AG04449 (cell line): ENCODE data around the gene VILL.

Experiments
- CTCF ChIA-PET: fragments of 350-600 bp; formaldehyde crosslinking; extraction: SDS; loops from one replicate; lab custom pipeline; 2021; ENCODE audit warnings: antibody characterized with exemption; lab: Yijun Ruan, JAX
- POLR2A ChIA-PET: fragments of 400-600, 350-600 bp; formaldehyde crosslinking; extraction: SDS; loops from one replicate; lab custom pipeline; 2020; ENCODE audit warnings: antibody characterized with exemption, inconsistent platforms; lab: Yijun Ruan, JAX
- DNase-seq: peaks from one replicate; pipeline ENCODE4 v3.0.0-alpha.2; 2010; ENCODE audit warnings: low read depth, low spot score
- H3K4me3 ChIP-seq: 2 replicates; pipeline ENCODE4 v1.5.1; 2011; ENCODE audit warnings: low read depth, mild to moderate bottlenecking, control low read depth, low read length
- CTCF ChIP-seq: IDR thresholded peaks from one replicate; pipeline ENCODE4 v1.5.1; 2011; ENCODE audit warnings: mild to moderate bottlenecking, moderate library complexity, low read length, control low read depth, inconsistent platforms; ENCODE audit not compliant: insufficient read depth; ENCODE audit errors: missing control alignments

The VILL gene

GRCh38 chr3:38038447-38038911 is 47.9 kb downstream of the VILL start:
- no peak for DNase-seq
- CTCF ChIA-PET: no interaction called here
- no peak overlapping the region for H3K4me3 ChIP-seq
- TF ChIP-seq CTCF: no peak
- POLR2A ChIA-PET: no interaction called here

GRCh38 chr3:38039101-38039898 is 48.7 kb downstream of the VILL start, which contains the start of gene DLEC1:
DLEC1 (plus strand) TSS chr3:38039208; CDS start chr3:38039226, 18 bp downstream.
- no peak for TF ChIP-seq CTCF
- ChIA-PET CTCF (interaction anchor here (1.0 to 1.2 kb wide), 2 partner anchors 10 to 65 kb away, joined by 3 read pairs; partner anchors contain the start of gene PLCD1), POLR2A (interaction anchor here (1.6 kb wide), 1 partner anchor 10 kb away, joined by 5 read pairs; the partner anchor contains the start of gene PLCD1)
- no peak for DNase-seq
- peak within 1 kb of the TSS; percentile 55 for H3K4me3 ChIP-seq

GRCh38 chr3:38039899-38040261 is 49.3 kb downstream of the VILL start:
- DNase-seq: no peak
- CTCF ChIA-PET: interaction anchor here (1.0 to 1.5 kb wide), 3 partner anchors 10 to 65 kb away, joined by 3 read pairs; partner anchors contain the start of gene PLCD1
- TF ChIP-seq CTCF: peak; percentile 15
- peak overlapping the region; percentile 55 for H3K4me3 ChIP-seq
- POLR2A ChIA-PET: interaction anchor here (1.6 kb wide), 1 partner anchor 11 kb away, joined by 5 read pairs; the partner anchor contains the start of gene PLCD1

- CTCF ChIA-PET: interaction anchor here (1.0 to 1.5 kb wide), 3 partner anchors 11 to 66 kb away, joined by 3 read pairs; partner anchors contain the start of gene PLCD1
- TF ChIP-seq CTCF: no peak
- POLR2A ChIA-PET: interaction anchor here (1.6 kb wide), 1 partner anchor 11 kb away, joined by 5 read pairs; the partner anchor contains the start of gene PLCD1
- H3K4me3 ChIP-seq: no peak overlapping the region
- no peak for DNase-seq
Measured at GRCh38 chr3:38040401-38040800, 49.8 kb downstream of the VILL start.

- no peak for DNase-seq
- TF ChIP-seq CTCF: no peak
- H3K4me3 ChIP-seq: no peak overlapping the region
- CTCF ChIA-PET: interaction anchor here (1.4 kb wide), 1 partner anchor 69 kb away, joined by 3 read pairs; no protein-coding TSS in a partner anchor
- POLR2A ChIA-PET: no interaction called here
Measured at GRCh38 chr3:38043486-38043885, 52.9 kb downstream of the VILL start.

GRCh38 chr3:38046027-38046426 is 55.4 kb downstream of the VILL start:
- no peak for DNase-seq
- POLR2A ChIA-PET: no interaction called here
- no peak overlapping the region for H3K4me3 ChIP-seq
- CTCF ChIA-PET: no interaction called here
- TF ChIP-seq CTCF: no peak
